Upper lobe of right lung (tissue), 1 donor: ENCODE data around the gene BCL2L11. TPM values are rescaled to one million over a fixed set of nuclear protein-coding genes. Genes with fewer than 3 reads are reported as not detected.
A peak's percentile ranks its signal among the peaks of the same experiment; 100 is the strongest.

Experiments
- ATAC-seq: fragments of 200-7000 bp; cut with Tn5 transposase; one replicate; pipeline ENCODE4 v1.9.1; 2020; ENCODE audit warnings: mild to moderate bottlenecking, moderate library complexity
- DNase-seq: peaks from one replicate; pipeline ENCODE4 v3.0.0-alpha.2; 2020
- H3K27ac ChIP-seq: fragments of 200-600 bp; one replicate; pipeline ENCODE4 v1.8.0; 2022
- H3K27me3 ChIP-seq: fragments of 200-600 bp; one replicate; pipeline ENCODE4 v1.8.0; 2022; ENCODE audit warnings: mild to moderate bottlenecking
- H3K36me3 ChIP-seq: fragments of 200-600 bp; one replicate; pipeline ENCODE4 v1.8.0; 2022
- H3K4me1 ChIP-seq: fragments of 200-600 bp; one replicate; pipeline ENCODE4 v1.8.0; 2022
- H3K4me3 ChIP-seq: fragments of 200-600 bp; one replicate; pipeline ENCODE4 v1.8.0; 2022; ENCODE audit warnings: mild to moderate bottlenecking
- H3K9me3 ChIP-seq: fragments of 200-600 bp; one replicate; pipeline ENCODE4 v1.8.0; 2022
- CTCF ChIP-seq: fragments of 200-600 bp; IDR thresholded peaks from one replicate; pipeline ENCODE4 v1.8.0; 2022; ENCODE audit warnings: antibody characterized with exemption
- intact Hi-C: fragments of 100-400 bp; cut with DNase I; formaldehyde crosslinking; loops from one replicate; pipeline ENCODE4 v1.11.0; 2022
- total RNA-seq: library from RNA; stranded (reverse); fragmentation: NEBNext Ultra II Directional; extraction: Animal tissue kit (Norgen Biotek cat#: 25700); gene quantifications from one replicate; pipeline ENCODE4 v1.2.1, GENCODE V29; 2021
- donor health status: DM: no; HTN: yes; CAD: no; lungs with severe emphysema.

Gene BCL2L11
- total RNA-seq, 1 donor from 2014 or later, result 23.9 TPM

DNA sequence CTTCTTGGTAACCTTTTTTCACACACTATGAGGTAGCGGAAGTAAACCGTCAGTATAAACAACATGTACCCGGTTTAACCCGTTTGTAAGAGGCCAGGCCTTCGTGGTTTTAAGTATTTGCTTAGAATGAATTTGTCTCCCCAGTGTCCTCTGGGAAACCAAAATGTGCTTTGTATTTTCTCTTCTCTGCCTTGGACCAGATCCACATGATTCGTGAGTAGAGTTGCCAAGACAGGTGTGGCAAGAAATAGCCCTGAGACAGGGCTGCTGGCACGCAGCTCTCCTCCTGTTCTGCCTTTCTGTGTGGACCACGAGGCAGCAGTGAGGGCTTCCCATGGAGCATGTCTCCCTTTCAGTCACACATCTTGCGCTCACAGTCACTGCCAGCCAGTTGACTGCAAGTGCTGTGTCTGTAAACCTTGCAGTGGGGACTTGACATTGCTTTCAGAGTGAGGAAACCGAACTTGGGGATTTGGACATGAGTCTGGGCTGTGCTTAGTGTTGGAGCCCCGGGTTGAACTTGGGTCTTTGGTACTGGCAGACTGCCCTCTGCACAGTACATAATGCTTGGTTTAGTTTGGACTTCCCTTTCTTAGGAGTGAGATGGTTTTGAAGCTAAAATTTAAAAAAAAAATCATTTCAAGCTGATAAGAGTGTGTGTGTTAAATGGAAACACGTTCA is 19.1 kb downstream of the BCL2L11 start:
- Histone ChIP-seq H3K4me3 (no peak overlapping the region), H3K36me3 (peaks cover 10% of the 10 kb centered on the region), H3K27me3 (no peaks in the 10 kb centered on the region), H3K9me3 (no peaks in the 10 kb centered on the region), H3K4me1 (peaks cover 4% of the 10 kb centered on the region), H3K27ac (no peak overlapping the region)
- ATAC-seq, result peak; percentile 28
- TF ChIP-seq CTCF, result no peak
- intact Hi-C loops, result no loop called here
- DNase-seq, result no peak

DNA sequence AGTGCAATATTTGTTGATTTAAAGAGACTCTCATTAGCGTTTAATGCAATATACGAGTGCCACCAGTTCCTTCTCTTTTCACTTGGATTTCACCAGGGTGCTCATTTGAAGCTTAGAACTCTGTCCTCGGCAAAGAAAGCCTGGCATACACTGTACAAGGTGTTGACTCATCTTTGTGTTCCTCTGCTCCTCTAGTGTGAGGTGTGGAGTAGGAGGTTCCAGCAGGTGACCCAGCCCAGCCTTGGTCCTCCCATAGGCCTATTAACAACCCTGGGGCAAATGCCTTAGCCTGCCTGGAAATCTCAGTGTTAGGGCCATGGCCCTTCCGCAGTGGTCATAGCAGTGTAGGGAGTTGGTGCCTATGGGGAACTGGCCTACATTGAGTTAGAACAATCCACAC is 20.1 kb downstream of the BCL2L11 start:
- peaks cover 2% of the 10 kb centered on the region for H3K4me1 ChIP-seq
- H3K9me3 ChIP-seq, result no peaks in the 10 kb centered on the region
- ATAC-seq (no peak), DNase-seq (no peak)
- H3K27ac ChIP-seq, result no peak overlapping the region
- TF ChIP-seq CTCF, result no peak
- peaks cover 10% of the 10 kb centered on the region for H3K36me3 ChIP-seq
- no peaks in the 10 kb centered on the region for H3K27me3 ChIP-seq
- intact Hi-C loops, result no loop called here
- H3K4me3 ChIP-seq, result no peak overlapping the region

GRCh38 chr2:111142101-111142500 is 21.4 kb downstream of the BCL2L11 start:
- intact Hi-C loops, result no loop called here
- H3K4me1 ChIP-seq, result no peaks in the 10 kb centered on the region
- TF ChIP-seq CTCF, result no peak
- no peak for DNase-seq
- H3K9me3 ChIP-seq, result no peaks in the 10 kb centered on the region
- ATAC-seq, result no peak
- peaks cover 10% of the 10 kb centered on the region for H3K36me3 ChIP-seq
- H3K27me3 ChIP-seq, result no peaks in the 10 kb centered on the region
- no peak overlapping the region for H3K27ac ChIP-seq
- no peak overlapping the region for H3K4me3 ChIP-seq

DNA sequence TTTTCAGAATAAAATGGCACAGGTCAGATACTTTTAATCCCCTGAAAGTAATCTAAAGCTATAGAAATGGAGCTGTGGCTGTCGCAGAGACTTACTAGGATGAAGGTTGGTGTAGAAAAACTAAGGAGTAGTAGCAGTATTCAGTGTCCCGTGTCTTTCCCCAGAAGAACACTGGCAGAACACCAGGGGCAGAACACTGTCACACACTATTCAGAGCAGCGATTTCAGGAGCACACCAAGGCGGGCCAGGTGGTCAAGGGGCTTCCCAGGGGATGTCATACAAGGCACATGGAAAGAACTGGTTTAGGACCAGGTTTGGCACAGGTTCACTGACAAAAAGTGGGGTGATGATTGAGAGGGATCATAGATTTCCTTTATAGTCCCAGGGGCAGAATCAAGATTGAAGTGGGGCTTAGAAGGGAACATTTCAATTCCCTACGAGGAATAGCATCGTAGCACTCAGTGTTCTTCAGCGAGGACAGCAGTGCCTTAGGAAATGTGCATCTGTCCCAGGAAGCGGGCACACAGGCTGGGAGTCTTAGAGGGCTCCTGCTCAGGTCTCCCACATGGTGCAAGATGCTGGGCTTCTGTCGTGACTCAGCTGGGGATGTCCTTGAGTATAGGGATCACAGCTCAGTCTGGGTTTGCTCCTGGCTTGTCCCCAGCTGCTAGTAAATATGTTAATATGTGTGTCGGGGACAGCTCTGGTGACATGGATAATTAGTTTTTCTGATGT is 22.6 kb downstream of the BCL2L11 start:
- no peaks in the 10 kb centered on the region for H3K4me1 ChIP-seq
- intact Hi-C loops, result no loop called here
- ATAC-seq (no peak), DNase-seq (no peak)
- TF ChIP-seq CTCF, result no peak
- H3K9me3 ChIP-seq, result no peaks in the 10 kb centered on the region
- H3K27me3 ChIP-seq, result no peaks in the 10 kb centered on the region
- peaks cover 10% of the 10 kb centered on the region for H3K36me3 ChIP-seq
- H3K27ac ChIP-seq, result no peak overlapping the region
- H3K4me3 ChIP-seq, result no peak overlapping the region

GRCh38 chr2:111143843-111144198 is 23.1 kb downstream of the BCL2L11 start:
- H3K36me3 ChIP-seq, result peaks cover 10% of the 10 kb centered on the region
- DNase-seq (no peak), ATAC-seq (no peak)
- no peak overlapping the region for H3K4me3 ChIP-seq
- TF ChIP-seq CTCF, result no peak
- no peak overlapping the region for H3K27ac ChIP-seq
- no peaks in the 10 kb centered on the region for H3K9me3 ChIP-seq
- peaks cover 4% of the 10 kb centered on the region for H3K4me1 ChIP-seq
- H3K27me3 ChIP-seq, result no peaks in the 10 kb centered on the region
- intact Hi-C loops, result no loop called here
